Measurements from ENCODE around the gene TMEM51. TPM values are rescaled to one million over a fixed set of nuclear protein-coding genes. Genes with fewer than 3 reads are reported as not detected.

TMEM51 gene
- total RNA-seq, 1 donor from 2014 or later: 4.1 TPM

GRCh38 chr1:15146142-15146680 lies 7.3 kb upstream of the TMEM51 start:
- no peak for TF ChIP-seq CTCF (IDR thresholded peaks at IDR 0.05; ENCODE audit: borderline replicate concordance)
- H3K27ac ChIP-seq (replicated peaks): no peak overlapping the region
- no peak for DNase-seq
- no peaks in the 10 kb centered on the region for H3K36me3 ChIP-seq
- H3K9me3 ChIP-seq (replicated peaks): peaks cover 8% of the 10 kb centered on the region
- H3K4me1 ChIP-seq: peaks cover 1% of the 10 kb centered on the region
- H3K4me3 ChIP-seq: no peak overlapping the region
- intact Hi-C loops (cut with micrococcal nuclease): no loop called here
- H3K27me3 ChIP-seq (ENCODE audit: low read depth): no peaks in the 10 kb centered on the region

GRCh38 chr1:15146971-15147376 lies 6.6 kb upstream of the TMEM51 start:
- DNase-seq: no peak
- TF ChIP-seq CTCF (IDR thresholded peaks at IDR 0.05; ENCODE audit: borderline replicate concordance): no peak
- Histone ChIP-seq H3K27ac (replicated peaks) (no peak overlapping the region), H3K27me3 (ENCODE audit: low read depth) (no peaks in the 10 kb centered on the region), H3K4me3 (no peak overlapping the region), H3K36me3 (no peaks in the 10 kb centered on the region), H3K4me1 (peaks cover 9% of the 10 kb centered on the region), H3K9me3 (replicated peaks) (peaks cover 6% of the 10 kb centered on the region)
- intact Hi-C loops (cut with micrococcal nuclease): no loop called here

DNA sequence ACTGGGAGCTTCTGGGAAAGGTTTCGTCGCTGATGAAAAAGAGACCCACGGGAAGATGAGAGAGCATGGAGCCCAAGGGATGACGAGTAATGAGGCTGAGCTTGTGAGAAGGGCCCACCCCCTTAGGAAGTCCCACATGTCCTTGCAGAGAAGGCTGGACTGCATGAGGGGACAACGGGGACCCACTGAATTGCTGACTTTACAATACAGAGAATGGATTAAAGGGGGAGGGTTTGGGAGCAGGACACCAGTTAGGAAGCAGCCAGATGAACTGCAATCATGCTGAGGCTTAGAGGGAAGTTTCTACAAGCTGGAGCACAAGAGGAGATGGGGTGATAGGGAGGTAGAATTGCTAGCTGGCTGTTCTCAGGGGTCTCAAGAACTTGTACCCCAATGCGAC lies 5.5 kb upstream of the TMEM51 start:
- H3K27ac ChIP-seq (replicated peaks): no peak overlapping the region
- intact Hi-C loops (cut with micrococcal nuclease): no loop called here
- TF ChIP-seq CTCF (IDR thresholded peaks at IDR 0.05; ENCODE audit: borderline replicate concordance): no peak
- no peaks in the 10 kb centered on the region for H3K27me3 ChIP-seq (ENCODE audit: low read depth)
- no peaks in the 10 kb centered on the region for H3K36me3 ChIP-seq
- no peaks in the 10 kb centered on the region for H3K9me3 ChIP-seq (replicated peaks)
- no peak overlapping the region for H3K4me3 ChIP-seq
- no peak for DNase-seq
- H3K4me1 ChIP-seq: peaks cover 19% of the 10 kb centered on the region

DNA sequence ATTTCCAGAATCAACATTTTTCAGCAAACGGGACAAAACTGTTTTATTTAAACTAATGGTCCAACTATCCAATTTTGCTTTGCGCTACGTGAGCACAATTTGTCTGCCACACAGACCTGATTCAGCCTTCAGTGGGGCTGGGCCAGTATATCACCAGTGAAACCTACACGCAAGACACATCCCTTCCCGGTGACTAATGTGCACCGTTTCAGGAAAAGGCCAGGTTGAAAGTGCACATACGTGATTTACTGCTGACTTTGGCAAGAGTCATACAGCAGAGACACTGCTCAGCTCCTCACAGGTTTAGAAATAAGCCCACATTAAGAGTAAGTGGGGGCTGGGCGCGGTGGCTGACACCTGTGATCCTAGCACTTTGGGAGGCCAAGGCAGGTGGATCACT lies 5.1 kb upstream of the TMEM51 start:
- Histone ChIP-seq H3K4me1 (peaks cover 23% of the 10 kb centered on the region), H3K27me3 (ENCODE audit: low read depth) (no peaks in the 10 kb centered on the region), H3K9me3 (replicated peaks) (no peaks in the 10 kb centered on the region), H3K4me3 (no peak overlapping the region), H3K36me3 (no peaks in the 10 kb centered on the region), H3K27ac (replicated peaks) (no peak overlapping the region)
- no peak for DNase-seq
- intact Hi-C loops (cut with micrococcal nuclease): no loop called here
- TF ChIP-seq CTCF (IDR thresholded peaks at IDR 0.05; ENCODE audit: borderline replicate concordance): no peak

DNA sequence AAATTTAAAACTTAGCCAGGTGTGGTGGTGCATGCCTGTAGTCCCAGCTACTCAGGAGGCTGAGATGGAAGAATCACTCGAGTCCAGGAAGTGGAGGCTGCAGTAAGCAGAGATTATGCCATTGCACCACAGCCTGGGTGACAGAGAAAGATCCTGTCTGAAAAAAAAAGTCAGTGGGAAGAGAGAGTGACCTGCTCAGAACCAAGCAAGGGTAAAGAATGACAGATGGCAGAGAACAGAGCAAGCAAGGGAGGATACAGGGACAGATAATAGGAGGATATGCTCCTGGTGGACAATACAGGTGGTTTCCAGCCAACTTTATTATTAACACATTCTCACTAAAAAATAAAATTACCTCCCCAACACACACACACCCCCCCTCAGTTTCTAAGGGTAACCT lies 4.6 kb upstream of the TMEM51 start:
- no peaks in the 10 kb centered on the region for H3K27me3 ChIP-seq (ENCODE audit: low read depth)
- DNase-seq: no peak
- H3K36me3 ChIP-seq: no peaks in the 10 kb centered on the region
- TF ChIP-seq CTCF (IDR thresholded peaks at IDR 0.05; ENCODE audit: borderline replicate concordance): no peak
- peaks cover 27% of the 10 kb centered on the region for H3K4me1 ChIP-seq
- H3K4me3 ChIP-seq: no peak overlapping the region
- no peaks in the 10 kb centered on the region for H3K9me3 ChIP-seq (replicated peaks)
- no peak overlapping the region for H3K27ac ChIP-seq (replicated peaks)
- intact Hi-C loops (cut with micrococcal nuclease): no loop called here
